HUDEP-2 (cell line): ENCODE results near the gene LNX2.

Source experiments
- DNase-seq, 76 experiments: peaks; one replicate each; lab custom pipeline; 2025; ENCODE audit not compliant: unreplicated experiment in 76 of 76; lab: John Stamatoyannopoulos, UW

LNX2 gene

GRCh38 chr13:27620377-27621115, at the start of gene LNX2:
TSS of gene LNX2 (minus strand) at chr13:27620529. CDS start at chr13:27581703, 38,826 bp downstream.
- peak; percentile 26 to 98 (median 94) for DNase-seq

DNA sequence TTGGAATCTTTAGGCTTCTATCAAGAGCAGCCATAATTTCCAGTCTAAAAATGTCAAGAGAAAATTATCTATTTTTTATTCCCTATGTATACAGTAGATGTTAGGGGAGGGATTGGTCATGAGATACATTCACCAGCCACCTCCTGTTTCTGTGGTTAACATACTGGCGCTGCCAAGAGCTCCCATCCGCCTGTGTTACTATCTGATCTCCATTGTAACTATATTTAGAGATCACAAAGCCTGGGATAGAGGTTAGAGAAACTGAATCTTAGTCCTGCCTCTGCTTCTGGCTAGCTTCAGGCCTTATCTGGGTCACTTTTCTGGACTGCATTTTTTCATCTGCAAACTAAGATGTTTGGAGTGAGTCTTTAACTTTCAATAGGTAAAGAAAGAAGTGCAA, 47.6 kb upstream of the LNX2 start:
- DNase-seq, result peak in 71 of 76 experiments; percentile 11 to 89 (median 57)

- peak in 10 of 76 experiments; percentile 2 to 23 (median 6) for DNase-seq
Observed at GRCh38 chr13:27666951-27667350, 46.6 kb upstream of the LNX2 start.

- no peak for DNase-seq
Observed at GRCh38 chr13:27665761-27666160, 45.4 kb upstream of the LNX2 start.

DNA sequence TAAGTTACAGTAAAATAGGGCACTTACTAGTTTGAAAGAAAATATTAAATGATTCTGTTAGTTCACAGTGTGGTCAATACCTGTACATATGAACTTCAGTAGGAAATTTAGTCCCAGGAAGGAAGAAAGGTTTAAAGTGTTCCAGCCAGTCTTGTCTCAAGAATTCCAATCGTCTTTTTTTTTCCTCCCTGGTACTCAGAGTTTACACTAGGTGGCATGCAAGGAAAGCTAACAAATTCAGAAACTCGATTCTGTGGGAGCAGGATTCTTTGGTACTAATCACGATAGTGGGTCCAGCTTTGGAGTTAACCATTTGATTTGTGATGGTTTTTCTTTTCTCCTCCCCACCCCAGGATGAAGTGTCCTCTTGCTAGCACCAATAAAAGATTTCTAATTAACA, 45.0 kb upstream of the LNX2 start:
- DNase-seq, result no peak

- no peak for DNase-seq
Observed at GRCh38 chr13:27663947-27664346, 43.6 kb upstream of the LNX2 start.

DNA sequence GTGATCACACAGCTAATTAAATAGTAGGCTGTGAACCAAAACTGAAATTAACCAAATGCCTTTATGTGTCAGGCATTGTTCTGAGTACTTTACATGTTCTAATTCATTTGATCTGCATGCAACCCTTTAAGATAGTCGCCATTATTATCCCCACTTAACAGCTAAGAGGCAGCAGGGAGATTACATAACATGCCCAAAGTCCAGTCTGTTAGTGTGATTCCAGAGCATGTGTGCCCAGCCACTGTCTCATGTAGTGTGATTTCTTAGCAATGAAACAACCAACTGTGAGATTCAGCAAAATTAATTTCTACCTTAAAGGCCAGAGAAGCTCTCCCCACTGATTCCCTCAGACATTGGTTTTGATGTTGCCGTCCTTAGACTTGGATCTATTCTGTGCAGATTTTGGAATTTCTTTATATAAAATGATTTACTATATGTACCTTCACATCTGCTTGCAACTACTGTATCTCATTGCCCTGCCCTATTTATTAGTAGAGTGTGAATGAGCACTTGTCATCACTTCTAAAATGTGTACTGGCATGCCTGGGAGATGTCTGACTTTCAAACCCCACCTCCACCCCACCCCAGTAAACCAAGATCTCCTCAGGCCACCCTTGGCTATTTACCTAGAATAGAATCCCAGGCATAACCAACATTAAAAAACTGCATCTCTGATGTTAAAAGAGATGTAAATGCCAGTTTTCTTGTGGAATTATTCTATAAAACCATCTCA, 42.6 kb upstream of the LNX2 start:
- no peak for DNase-seq

GRCh38 chr13:27661017-27661416, 40.7 kb upstream of the LNX2 start:
- DNase-seq, result no peak

- no peak for DNase-seq
Observed at GRCh38 chr13:27660511-27660910, 40.2 kb upstream of the LNX2 start.

DNA sequence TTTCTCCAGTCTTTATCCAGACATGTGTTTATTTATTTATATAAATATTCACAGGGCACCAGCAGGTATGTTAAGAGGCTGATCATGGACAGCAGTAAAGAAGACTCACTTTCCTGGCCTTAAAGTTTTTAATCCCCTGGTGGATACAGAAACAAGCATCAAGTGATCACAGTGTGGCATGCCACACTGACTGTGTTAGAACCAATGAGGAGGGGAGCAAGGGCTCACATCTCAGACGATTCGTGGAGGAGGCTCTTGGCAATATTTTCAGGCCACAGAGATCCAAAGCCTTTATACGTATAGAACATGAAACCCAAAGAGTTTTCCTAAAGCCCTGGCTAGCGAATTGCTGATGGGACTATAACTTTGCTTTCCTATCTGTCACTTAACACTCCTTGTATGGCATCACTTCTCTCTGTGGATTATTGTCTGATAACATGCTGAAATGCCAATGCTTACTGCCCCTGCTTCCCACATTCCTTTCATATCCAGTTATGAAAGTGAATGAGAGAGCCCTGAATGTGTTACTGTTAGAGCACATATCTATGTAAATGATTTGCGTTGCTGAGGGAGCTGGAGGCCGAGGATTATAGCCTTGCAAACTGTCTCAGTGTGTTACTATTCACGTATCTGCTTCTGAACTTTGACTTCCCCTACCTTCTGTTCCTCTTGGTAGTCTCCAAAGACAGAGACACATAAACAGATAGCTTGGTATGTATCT, 39.0 kb upstream of the LNX2 start:
- no peak for DNase-seq

DNA sequence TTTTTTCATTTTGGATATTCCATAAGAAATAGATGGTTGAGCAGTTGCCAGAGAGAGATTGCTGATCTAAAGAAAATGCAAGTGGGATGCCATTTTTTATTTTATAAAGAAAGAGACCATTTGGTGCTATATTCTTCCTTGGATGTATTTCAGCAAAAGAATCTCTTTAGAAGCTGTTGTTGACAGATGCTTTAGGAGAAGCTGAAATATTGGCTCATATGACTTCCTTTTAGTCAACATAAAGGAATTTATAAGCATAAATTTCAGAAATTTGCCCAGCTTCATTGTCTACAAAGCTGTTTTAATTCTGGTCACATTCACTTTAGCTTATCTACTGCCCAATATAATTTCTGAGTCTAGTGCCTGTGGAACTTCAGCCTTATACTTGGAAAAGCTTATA, 38.2 kb upstream of the LNX2 start:
- DNase-seq, result no peak

- DNase-seq, result no peak
Observed at GRCh38 chr13:27657724-27658123, 37.4 kb upstream of the LNX2 start.

DNA sequence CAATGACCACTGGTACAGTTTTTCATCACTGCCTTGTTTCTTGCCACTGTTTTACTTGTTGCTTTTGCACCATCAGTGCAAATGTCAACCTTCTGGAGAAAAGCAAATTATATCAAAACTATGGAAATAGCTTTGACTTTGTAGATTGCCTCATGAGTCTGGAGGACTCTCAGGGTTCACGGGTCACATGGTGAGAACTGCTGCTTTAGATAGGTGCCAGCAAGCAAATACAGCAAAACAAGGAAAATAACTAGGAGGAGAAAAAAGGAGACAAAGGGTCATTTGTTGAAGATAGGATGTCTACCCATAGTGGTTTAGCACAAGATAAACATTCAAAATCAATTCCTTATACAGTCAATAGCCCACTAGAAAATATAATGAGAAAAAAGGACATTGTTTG, 34.5 kb upstream of the LNX2 start:
- DNase-seq, result no peak

DNA sequence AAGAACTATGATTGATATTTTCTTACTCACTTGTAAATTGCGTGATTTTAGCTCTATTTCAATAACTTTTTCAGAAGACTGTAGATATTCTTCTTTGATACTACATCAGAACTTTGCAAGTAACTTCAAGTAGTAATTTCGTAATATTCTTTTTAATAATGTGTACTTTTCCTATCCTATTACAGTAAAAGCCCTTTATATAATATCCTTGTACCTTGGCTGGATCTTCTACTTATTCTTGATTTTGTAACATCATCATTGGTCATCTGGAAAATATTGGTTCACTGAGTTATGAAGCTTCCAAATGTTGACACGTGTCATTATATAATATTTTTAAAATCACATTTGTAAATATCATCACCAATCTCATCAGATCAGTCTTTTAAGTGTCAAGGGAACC, 33.7 kb upstream of the LNX2 start:
- no peak for DNase-seq

DNA sequence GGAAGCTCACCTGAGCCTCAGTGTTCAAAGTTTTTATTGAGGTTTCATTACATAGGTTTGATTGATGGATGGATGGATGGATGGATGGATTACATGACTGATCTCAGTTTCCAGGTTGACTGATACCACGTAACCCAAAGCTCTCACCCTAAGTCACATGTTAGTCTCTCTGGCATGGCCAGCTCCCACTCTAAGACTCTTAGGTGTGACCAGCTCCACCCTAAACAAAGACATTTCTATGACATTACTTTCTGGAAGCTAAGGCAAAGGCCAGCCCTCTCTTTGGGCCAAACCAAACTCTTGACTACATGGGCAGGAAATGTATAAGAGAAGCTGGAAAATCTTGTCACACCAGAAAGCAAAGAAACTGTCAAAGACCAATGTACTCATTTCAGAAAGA, 30.0 kb upstream of the LNX2 start:
- DNase-seq, result no peak

DNA sequence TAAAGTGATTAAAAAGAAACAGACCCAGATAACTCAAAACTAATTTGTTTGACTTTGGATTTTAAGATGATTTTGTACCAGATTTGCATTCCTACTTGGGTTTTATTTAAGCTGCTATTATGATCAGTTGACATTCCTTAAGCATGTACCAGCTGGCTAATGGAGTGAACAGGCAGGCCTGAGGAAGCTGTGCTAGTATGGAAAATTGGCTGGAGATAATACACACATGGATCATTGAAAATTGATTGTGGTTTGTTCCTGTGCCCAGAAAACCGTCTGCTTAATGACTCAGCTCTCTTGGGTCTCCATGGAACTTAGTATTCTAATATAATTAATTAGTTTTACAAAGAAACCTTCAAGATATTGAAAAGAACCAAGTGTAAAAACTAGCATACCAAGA, 24.0 kb upstream of the LNX2 start:
- peak in 9 of 76 experiments; percentile 6 to 41 (median 14) for DNase-seq

DNA sequence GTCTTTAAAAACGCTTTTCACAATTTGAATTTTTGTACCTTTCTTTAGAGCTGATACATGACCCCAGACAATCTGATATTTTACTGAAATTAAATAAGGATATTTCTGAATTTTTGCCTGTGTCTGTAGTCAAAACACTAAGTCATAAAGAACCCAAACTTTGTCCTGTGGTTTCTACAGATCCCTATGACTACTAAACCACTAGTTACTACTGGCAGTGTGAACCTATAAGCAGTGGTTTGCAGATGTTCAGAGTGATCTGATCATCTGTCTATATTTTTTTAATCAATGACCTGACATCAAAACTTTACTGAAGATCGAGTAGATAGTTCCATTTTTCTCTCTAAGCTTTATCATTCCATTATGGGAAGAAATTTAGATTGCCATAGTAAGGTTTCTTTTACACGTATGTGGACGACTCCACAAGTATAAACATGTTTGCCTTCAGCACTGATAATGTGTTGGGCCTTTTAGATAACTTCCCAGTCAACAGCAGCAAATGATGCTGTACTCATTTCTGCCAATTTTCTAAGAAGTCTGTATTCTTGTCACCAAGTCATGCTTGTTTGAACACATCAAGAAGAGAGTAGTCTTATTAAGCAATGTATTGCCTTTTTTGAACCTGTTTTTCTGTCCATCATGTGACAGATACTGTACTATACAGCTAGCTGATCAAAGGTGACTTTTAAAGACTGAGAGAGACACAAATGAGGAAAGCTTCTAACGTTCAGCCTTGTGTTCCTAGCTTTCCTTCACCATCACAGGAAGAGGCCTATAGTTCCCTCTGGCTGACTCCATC, 23.2 kb upstream of the LNX2 start:
- DNase-seq, result peak in 3 of 76 experiments; percentile 9 to 17 (median 14)

DNA sequence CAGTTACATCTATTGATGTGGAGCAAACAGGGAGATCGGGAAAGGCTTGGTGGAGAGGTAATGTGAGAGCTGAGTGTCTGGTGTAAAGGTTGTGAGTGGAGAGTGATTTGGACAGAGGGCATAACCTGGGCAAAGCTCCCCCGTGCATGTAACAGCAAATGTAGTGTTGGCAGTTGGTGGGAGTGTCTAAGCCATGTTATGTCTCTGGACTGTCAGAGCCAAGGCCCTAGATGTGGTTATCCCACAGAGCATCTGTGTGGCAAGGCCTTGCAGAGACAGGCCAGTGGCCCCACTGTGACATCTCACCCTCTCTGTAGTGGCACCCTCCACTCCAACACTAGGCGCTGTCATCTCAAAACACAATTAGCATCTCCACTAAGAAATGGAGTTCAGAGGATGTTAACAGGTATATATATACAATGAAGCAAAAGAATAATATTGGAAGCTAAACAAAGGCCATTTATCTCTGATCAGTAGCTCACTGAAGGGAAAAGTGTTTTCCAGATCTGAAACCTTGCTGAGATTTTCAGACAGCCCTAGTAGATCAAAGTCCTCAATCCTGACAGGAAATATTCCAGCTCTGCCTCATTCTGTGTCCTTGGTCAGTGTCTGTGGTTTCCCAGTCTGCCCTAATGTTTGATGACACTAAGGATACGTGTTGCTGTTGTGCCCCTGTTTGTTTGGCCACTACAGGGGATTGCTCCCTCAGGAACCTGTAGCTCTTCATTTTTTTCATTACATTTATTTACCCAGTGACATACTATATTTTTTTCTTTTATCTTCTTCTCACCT, 21.6 kb upstream of the LNX2 start:
- DNase-seq, result peak in 24 of 76 experiments; percentile 2 to 42 (median 13)

GRCh38 chr13:27639186-27639585, 18.9 kb upstream of the LNX2 start:
- DNase-seq, result no peak

DNA sequence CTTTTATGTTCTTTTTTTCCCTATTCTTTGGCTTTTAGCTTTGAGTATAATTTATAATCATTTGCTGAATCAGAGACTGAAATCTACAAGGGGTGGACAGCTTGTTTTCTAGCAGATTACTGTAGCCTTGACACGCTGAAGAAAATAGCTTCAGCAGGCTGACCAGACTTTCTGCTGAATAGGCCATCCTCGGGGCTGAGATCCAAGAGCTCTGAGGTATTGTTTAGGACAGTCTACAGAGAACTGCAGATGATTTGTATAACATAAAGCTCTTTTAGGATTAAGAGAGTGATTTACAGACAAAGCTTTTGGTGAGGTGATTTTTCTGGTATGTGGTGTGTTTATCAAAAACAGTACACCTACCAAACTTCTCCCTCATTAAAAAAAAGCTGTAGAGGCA, 18.2 kb upstream of the LNX2 start:
- no peak for DNase-seq
